ENCODE measurements around the gene RET.
"Not testable (repeated sequence)": the region's sequence is repeated elsewhere in the genome, so short reads cannot be mapped to it uniquely, and the experiment has no call there.

Gene RET

DNA sequence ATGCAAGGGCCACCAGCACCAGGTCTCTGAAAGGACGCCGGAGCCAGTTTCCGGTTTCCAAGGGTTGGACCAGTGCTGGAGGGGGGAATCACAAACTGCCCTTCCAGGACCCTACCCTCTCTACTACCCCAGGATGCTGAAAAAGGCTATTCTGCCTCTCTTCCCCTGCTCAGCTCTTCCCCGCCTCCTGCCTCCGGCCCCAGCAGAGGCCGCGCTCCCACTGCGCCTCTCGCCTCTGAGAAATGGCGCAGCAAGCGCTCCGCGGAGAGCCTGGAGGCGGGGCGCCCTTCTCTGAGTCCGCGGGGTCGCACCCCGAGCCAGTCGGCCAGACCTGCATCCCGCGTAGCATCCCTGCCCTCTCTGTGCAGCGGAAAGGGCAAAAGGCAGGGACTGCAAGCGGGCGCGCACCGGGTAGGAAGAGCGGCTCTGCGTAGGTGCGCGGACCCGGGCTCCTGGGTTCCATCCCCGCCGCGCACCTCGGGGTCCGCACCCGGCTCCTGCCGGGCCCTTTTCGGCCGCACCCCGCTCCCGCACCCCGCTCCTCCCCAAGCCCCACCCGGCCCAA, 476 bp upstream of the RET start:
- in situ Hi-C loops (cut with MboI; ENCODE audit: low sequenced_read_pairs) = no loop called here

- in situ Hi-C loops (cut with MboI; ENCODE audit: low sequenced_read_pairs) = no loop called here
Measured at GRCh38 chr10:43077421-43078171, 727 bp downstream of the RET start.

DNA sequence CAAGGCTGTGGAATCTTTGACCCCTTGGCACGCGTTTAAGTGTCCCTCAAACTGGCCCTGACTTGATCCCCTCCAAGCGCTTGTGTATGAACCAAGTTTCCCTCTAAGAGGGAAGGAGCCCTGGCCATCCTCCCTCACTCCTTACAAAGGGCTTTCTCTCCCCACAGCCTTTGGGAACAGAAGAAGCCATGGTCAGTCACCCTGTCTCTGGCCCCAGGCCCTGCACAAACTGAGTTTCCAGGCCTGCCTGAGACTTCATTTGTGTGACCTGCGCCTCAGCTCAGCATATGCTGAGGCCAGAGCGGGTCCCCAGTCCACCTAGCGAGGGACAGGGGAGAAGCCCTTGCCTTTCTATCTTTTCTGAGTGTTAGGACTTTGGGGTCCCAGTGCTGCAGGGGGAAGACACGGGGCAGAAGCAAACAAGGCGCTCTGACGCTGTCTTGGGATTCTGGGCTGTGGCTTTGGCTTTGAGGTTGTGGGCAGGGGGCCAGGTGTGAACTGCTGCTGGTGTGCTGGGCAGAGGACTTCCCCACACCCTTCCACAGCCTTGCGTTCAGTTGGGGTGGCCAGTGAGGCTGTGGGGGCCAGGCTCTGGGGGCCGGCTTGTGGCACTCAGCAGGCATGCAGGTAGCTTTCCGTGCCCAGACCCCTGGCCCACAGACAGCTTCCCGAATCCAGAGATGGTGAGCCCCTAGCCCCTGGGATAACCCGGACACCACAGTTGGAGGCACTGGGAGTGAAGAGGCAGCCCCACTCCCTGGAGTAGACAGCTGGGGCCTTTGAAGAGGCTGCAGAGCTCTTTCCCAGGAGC, 1.5 kb downstream of the RET start:
- in situ Hi-C loops (cut with MboI; ENCODE audit: low sequenced_read_pairs) = no loop called here

GRCh38 chr10:43078986-43079273, 2.1 kb downstream of the RET start:
- in situ Hi-C loops (cut with MboI; ENCODE audit: low sequenced_read_pairs) = no loop called here

DNA sequence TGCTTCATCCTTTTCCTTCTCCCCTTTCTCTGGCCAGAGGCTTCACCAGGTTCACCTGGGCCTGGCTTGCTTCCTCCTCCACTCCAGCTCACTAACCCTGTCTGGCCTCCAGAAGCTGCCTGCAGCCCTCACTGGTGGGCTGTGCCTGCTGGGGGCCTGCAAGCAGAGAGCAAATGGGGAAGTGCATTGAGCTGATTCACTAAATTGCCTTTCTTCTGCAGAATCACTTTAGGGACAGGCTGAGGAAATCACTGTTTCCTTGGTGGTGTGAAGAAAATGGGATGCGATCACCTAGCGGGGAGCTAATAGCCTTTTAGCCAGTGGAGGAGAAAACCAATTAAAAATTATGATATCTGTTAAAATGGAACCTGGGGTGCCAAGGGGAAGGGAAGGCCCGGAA, 3.0 kb downstream of the RET start:
- in situ Hi-C loops (cut with MboI; ENCODE audit: low sequenced_read_pairs) = no loop called here

GRCh38 chr10:43082087-43082486, 5.2 kb downstream of the RET start:
- in situ Hi-C loops (cut with MboI; ENCODE audit: low sequenced_read_pairs) = no loop called here

DNA sequence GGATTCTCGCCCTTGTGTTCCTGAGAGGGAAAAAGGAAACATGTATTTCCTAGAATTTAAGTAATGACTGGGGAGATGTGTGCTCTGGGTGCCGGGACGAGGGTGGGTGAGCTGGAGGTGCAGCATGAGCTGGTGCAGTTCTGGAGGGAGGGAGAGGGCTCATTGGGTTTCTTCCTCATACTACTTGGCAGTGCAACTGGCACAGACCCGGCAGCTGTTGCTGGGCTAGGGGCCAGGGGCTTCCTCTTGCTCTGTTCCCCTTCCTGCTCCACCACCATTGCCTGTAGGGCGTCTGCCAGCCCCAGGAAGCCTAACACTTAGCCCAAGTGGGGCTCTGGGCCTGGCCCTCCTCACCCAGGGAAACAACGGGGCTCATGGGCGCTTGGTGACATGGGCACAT, 5.9 kb downstream of the RET start:
- in situ Hi-C loops (cut with MboI; ENCODE audit: low sequenced_read_pairs) = no loop called here

DNA sequence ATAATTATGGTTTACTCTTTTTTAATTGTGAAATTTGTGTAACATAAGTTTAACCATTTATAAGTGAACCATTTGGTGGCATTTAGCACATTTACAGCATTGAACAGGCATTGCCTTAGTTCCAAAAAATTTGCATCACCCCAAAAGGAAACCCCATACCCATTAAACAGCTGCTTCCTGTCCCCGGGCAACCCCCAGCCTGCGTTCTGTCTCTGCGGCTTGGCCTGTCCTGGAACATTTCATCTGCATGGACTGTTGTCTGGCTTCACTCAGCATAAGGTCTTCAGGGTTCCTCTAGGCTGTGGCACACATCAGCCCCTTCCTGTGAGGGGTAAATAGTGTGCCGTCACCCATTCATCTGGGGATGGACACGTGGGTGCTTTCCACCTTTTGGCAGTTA, 6.9 kb downstream of the RET start:
- in situ Hi-C loops (cut with MboI; ENCODE audit: low sequenced_read_pairs) = no loop called here

DNA sequence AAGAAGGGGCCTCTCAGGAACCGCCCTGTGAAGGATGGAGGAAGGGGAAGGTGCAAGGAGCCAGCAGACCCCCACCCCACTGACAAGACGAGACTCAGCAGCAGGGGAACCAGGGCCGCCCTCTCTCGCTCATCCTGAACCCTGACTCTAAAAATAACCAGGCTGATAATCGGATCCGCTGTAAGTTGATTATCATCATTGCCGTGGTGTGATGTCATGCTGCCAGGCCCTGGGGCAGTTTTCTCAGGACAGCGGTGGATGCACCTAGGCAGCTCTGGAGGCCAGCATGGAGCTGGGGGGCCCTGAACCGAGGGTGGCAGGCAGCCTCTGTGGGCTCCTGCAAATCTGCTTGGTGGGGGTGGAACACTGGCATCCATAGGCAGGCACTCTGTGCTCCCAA, 7.9 kb downstream of the RET start:
- in situ Hi-C loops (cut with MboI; ENCODE audit: low sequenced_read_pairs) = no loop called here

- in situ Hi-C loops (cut with MboI; ENCODE audit: low sequenced_read_pairs) = no loop called here
Measured at GRCh38 chr10:43086321-43086942, 9.6 kb downstream of the RET start.

GRCh38 chr10:43089519-43089918, 12.7 kb downstream of the RET start:
- in situ Hi-C loops (cut with MboI; ENCODE audit: low sequenced_read_pairs) = no loop called here

DNA sequence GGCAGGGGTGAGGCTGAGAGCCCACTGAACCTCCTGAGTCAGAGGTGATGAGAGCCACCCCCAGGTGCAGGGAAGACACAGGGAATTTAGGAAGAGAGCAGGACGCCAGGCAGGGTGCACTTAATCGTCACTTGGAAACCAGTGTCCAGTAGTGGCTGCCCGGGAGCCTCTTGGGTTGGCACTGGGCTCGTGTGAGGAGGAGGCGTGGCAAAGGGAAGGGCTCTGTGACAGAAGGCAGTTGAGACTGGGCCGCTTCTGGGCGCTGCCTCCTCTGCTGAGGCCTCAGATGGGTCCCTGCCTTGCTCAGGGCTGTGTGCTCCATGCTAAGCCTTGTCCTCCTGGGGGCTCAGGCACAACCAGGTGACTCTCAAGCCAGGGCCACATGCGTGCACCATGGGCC, 13.3 kb downstream of the RET start:
- in situ Hi-C loops (cut with MboI; ENCODE audit: low sequenced_read_pairs) = no loop called here

- in situ Hi-C loops (cut with MboI; ENCODE audit: low sequenced_read_pairs) = no loop called here
Measured at GRCh38 chr10:43090664-43091063, 13.8 kb downstream of the RET start.

DNA sequence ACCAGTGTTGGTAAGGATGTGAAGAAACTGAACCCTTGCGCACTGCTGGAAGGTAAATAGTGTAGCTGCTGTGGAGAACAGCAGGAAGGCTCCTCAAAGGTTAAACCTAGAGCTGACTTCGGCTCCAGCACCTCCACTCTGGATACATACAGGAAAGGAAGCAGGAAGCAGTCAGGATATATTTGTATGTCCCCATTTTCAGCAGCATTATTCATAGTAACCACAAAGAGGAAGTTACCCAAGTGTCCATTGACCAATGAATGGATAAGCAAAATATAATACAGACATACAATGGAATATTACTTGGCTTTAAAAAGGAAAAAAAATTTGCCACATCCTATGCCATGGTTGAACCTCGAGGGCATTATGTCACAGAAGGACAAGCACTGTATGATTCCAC, 15.0 kb downstream of the RET start:
- in situ Hi-C loops (cut with MboI; ENCODE audit: low sequenced_read_pairs) = no loop called here

DNA sequence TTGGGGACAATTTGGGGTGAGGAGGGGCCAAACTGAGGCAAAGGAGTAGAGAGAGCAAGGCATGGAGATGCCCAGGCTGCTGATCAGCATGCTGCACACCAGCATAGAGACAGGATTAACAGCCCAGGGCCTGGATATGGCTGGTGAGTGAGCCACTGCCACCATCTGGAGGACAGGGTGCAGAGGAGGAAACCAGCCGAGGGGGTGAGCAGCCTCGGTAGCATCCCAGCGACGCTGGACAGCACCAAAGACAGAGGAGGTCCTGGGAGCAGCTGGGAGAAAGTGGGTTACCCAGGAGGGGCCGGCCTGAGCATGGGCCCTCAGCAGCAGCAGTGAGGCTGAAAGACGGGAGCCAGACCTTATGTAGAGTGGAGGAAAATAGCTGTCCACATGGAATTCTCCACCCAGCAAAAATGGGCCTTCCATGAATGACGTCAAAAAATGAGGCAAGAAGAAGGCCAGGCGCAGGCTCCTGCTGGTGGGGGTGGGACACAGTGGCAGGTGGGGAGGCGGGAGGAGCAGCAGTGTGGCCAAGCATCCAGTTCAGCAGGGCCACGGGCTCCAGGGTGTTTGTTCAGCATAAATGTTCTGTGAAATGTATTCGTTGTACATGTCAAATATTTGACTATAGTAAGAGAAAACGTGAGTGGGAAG, 16.7 kb downstream of the RET start:
- in situ Hi-C loops (cut with MboI; ENCODE audit: low sequenced_read_pairs) = no loop called here

GRCh38 chr10:43094085-43094484, 17.2 kb downstream of the RET start:
- in situ Hi-C loops (cut with MboI; ENCODE audit: low sequenced_read_pairs) = no loop called here

DNA sequence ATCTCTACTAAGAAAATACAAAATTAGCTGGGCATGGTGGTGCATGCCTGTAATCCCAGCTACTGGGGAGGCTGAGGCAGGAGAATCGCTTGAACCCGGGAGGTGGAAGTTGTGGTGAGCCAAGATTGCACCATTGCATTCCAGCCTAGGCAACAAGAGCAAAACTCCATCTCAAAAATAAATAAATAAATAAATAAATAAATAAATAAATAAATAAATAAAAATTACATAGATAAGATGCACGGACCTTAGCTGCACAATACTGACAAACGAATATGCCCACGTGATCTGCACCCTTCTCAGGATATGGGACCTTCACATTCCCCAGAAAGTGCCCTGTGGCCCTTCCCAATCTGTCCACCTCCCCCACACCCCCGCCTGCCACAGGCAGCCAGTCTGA, 22.5 kb downstream of the RET start:
- in situ Hi-C loops (cut with MboI; ENCODE audit: low sequenced_read_pairs) = not testable (repeated sequence)

DNA sequence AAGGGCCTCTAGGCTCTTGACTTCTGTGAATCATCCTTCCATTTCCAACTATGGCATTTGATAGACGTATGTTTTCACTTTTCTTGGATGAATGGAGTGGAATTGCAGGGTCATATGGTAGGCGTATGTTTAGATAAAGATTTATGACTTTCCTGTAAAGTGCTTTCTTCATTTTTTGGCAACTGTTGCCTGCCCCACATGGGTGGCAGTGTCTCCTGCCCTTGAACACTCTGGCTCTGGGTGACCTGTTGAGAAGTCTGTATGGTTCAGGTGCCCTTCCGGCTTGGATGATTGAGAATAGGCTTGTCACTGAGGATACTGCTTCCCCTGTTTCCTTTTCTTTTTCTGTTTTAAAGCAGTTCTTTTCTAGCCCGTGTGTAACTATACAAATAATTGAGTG, 23.1 kb downstream of the RET start:
- in situ Hi-C loops (cut with MboI; ENCODE audit: low sequenced_read_pairs) = loop anchor here (25.0 kb wide), 1 partner anchor 238 kb away; no protein-coding TSS in a partner anchor

GRCh38 chr10:43100366-43100765, 23.5 kb downstream of the RET start:
- in situ Hi-C loops (cut with MboI; ENCODE audit: low sequenced_read_pairs) = loop anchor here (25.0 kb wide), 1 partner anchor 238 kb away; no protein-coding TSS in a partner anchor

GRCh38 chr10:43102063-43102828, 25.4 kb downstream of the RET start:
- in situ Hi-C loops (cut with MboI; ENCODE audit: low sequenced_read_pairs) = loop anchor here (25.0 kb wide), 1 partner anchor 240 kb away; no protein-coding TSS in a partner anchor
